Mammary epithelial cell (primary cell): ENCODE data around the gene KXD1.

Experiments
- CTCF ChIP-seq, 2 donors: IDR thresholded peaks in 1 of 2; conservative IDR thresholded peaks in 1 of 2; 2 replicates each; pipeline ENCODE4 v1.5.1; 2011 to 2012; ENCODE audit warnings: inconsistent platforms in 2 of 2, low read length in 2 of 2, mild to moderate bottlenecking in 2 of 2, control low read depth in 1 of 2, low read depth in 1 of 2; ENCODE audit not compliant: insufficient read depth in 1 of 2; ENCODE audit errors: extremely low read depth in 1 of 2
- EZH2 ChIP-seq: IDR thresholded peaks from 2 replicates; pipeline ENCODE4 v1.6.1; 2012; ENCODE audit warnings: low read length, inconsistent platforms, borderline replicate concordance

GRCh38 chr19:18523841-18524240 lies 33.8 kb upstream of the KXD1 start:
- TF ChIP-seq CTCF (conservative IDR thresholded peaks at IDR 0.05 in 1 of 2, IDR thresholded peaks at IDR 0.05 in 1 of 2; ENCODE audit: extremely low read depth in 1 of 2, insufficient read depth in 1 of 2, low read depth in 1 of 2, low read length in 2 of 2): no peak
- no peak for TF ChIP-seq EZH2
